IPS-11a (cell line): ENCODE measurements around the gene PAN3.

Experiments
- H3K4me3 ChIP-seq: one replicate; pipeline ENCODE4 v1.5.1; 2013; ENCODE audit warnings: low read depth, low read length, control low read depth

PAN3 gene

DNA sequence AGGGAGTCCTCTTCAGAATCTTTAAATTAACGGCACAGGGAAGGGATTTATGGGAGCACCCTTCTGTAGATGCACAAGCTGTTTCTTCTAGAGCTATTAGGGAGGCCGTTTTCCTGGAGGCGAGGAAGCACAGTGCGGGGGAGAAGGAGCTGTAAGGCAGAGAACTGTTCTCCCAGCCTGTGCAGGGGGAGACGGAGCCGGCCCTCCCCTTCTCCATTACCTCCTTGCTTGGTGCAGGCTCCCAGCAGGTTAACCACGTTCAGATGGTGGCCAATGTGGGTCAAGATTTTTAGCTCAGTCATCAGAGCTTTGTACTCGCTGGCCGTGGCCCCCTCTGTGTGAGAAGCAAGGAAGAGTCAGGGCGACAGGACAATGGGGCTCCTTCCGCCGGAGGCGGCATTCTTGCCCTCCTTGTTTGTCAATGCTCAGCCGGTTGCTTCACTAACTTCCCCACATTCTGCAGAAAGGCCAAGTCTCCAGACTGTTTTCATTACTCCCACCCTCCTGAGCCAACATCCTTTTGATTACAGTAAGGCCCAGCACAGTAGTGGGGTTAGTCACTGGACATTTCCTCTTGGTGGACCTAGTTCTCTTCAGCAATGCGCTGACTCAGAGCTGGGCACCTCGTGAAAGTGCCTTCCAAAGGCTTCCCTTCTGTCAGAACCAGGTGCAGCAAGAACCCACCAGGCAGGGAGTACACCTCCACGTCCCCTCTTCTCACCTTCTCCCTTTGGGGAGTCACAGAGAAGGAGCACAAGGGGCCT is 191.2 kb downstream of the PAN3 start:
- H3K4me3 ChIP-seq = no peak overlapping the region

DNA sequence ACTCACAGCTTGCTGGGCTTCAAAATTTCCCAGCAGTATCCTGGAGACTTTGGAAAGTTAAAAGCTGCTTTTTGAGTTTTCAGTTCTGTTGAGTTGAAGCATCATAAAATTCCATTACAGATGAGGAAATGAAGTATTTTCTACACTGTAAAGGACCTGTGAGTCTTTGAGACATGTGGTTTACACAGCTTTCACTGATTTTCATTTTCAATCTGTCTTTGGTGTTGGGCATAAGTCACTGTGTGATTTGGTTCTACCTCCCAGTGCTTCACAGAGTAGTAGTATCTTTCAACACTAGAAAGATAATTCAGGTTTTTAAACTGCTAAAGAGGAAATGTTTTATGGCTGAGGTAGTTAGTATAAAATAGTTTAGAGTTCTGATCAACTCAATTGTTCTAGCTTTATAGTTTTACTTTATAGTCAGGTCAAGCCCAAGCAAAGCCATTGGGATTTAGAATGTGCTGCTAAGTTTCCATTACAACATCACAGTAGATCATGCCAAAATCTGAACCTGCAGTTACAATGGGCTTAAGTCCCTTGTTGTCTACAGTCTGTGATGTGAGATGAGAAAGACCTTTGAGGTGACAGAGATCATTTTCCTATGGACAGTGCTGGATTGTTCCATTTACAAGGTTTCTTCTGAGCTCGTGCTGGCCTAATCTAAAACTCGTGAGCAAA is 195.0 kb downstream of the PAN3 start:
- no peak overlapping the region for H3K4me3 ChIP-seq

DNA sequence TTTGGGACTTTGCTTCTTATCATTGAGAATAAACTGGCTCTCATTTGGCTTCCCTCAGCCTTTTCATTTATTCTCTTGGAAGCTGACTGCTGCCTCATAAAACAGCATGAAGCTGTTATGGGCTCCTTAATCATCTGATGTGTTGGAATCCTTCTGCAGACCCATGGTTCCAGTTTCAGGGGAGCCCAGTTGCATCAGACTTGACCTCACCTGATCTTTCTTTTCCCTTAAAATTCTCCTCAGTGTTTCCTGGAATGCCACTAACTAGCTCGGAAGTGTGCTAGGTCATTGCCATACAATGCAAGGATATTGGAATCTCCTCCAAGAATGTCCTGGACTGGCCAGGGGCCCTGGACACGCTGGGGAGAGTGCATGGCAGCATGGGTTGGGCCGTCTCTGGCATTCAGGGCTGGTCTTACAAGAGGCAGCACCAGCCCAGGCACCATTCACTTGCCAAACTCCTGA is 197.9 kb downstream of the PAN3 start:
- H3K4me3 ChIP-seq = no peak overlapping the region

DNA sequence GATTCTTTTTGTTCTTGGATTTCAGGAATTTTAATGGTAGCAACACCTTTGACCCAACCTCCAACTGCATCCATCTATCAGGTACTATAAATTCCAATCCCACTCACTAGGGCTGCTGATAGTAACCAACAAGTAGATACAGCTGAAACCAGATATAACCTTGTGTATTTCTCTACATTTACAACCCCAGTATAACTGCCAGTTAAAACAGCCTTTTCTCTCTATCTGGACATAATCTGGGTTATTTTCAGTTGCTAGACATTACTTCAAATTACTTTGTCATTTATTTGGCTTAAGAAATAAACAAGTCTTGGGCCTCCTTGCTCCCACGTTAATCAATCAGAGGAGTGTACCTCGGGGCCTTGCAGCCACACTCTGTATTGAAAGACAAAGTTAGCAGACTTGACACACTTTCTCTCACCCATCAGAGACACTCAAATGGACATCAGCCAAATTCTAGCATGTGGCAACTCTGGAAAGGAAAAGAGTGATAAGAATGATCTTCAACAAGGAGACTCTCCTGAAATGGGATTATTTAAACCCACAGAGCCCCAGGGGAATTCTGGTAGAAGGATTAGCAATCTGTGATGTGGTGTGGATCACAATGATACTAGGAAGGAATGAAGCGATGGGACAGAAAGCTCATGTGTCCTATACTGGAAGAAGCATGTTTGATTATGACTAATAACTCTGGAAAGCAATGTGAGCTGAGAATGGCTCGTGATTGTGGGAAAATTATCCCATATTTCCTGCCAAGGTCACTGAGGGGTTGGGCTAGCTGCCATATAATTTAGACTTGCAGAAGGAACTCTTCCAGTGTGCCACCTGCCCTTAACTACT is 199.0 kb downstream of the PAN3 start:
- H3K4me3 ChIP-seq = no peak overlapping the region

DNA sequence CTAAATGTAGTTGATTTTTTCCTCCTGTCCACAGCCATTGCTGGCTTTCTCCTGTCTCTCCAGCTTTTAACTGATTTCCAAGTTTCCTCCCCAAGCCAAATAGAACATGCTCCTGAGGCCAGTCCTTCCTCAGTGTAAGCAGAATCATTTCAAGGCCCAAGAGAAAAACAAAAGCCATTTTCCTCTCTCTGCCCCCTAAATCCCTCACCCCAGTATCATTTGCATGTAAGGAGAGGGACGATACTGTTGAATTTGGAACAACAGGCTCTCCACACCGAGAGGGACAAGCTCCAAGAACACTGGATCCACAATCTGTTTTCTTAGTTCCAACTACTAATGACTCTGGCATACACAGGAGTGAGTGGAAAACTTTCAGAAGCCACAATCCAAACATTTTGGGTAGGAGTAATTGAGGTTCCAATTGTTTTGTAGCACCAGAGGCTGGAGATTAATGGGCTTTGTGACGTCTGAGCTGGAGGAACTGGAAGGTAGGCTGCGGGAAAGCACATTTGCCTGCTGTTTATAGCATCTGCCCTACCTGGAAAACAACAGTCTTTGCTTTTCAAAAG is 199.7 kb downstream of the PAN3 start:
- H3K4me3 ChIP-seq = no peak overlapping the region

DNA sequence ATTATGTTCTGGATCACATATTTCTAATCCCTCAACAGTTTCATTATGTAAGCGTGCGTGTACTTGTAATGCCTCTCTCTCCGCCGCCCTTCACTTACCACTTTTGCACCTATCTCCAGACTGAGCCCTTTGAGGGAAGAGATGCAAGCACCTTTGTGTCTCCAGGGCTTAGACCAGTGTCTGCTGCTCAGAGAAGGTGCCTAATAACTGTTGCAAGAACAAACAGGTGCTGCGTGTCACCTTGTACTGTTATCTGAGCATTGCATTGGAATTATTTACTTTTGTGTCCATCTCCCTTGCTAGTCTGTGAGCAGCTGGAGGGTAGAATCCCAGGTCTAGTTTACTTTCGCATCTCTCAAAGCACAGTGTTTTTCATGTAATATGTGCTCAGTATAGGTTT is 200.4 kb downstream of the PAN3 start:
- H3K4me3 ChIP-seq = no peak overlapping the region

DNA sequence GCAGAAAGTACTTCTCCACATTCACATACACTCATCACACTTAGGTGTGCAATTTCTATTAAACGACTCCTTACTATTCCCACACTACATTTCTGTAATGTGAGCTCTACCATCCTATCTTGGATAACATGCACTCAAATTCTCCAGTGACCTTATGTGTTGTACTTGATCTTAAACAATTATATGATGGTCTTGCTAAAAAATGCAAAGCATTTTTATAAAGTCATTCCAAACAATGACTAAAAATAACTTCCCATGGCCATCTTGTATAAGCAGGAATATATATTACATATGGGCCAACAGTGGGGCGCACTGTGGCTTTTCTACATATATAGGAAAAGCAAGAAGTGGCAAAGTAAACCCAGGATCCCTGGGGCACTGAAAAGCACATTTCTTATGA is 201.1 kb downstream of the PAN3 start:
- no peak overlapping the region for H3K4me3 ChIP-seq

DNA sequence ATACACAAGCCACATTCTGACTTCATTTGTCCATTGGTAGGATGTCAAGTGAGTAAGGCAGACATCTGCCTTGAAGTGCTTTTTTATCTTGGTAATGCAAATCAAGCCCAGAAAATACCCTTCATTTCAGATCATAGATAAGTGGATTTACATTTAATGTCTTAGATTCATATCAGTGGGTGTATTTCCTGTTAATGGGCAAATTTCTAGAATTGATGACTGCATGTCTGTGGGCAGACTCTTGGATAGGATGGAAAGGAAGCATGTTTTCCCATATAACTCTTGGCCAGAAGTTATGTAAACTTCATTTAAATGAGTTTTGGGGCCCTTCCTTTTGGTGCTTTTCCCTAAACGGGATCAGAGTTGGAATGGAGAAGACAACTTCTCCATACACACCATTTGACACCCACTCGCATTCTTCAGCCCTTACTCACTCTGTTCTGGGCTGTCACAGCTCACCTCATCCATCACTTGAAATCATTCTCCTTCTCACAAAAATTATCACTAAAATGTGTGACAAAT is 202.0 kb downstream of the PAN3 start:
- no peak overlapping the region for H3K4me3 ChIP-seq

DNA sequence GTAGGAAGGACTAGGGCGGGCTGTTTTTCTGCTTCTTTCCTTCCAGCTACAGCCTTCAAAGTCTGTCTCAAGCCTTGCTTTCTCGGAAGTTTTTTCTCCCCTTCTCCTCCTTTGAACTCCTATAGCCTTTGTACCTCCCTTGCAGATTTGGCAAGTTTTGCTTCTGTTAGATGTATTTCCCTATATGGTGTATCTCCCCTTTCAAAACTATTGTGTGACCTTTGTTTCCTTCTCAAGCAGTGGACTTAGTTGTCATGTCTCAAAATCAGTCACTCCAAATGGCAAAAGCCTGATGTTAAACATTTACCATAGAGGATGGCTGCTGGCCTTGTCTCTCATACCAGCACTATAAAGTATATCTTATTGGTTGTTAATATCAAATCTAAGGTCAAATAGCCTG is 203.9 kb downstream of the PAN3 start:
- no peak overlapping the region for H3K4me3 ChIP-seq

DNA sequence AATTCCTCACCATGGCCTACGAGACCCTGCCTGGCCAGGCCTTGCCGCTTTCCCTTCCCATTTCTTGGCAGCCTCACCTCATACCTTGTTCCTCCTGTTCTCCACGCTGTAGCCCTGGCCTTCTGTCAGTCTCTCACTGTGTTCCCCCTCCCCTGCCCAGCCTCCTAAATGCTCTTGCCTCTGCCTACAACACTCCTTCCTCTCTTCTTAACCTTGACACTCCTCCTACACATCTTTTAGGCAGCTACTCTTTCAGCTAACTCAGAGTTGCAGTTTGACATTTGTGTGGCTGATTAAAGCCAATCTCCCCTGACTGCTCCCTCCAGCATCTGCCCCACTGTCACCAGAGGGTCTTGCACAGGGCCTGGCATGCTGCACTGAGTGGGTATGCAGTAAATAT is 205.8 kb downstream of the PAN3 start:
- H3K4me3 ChIP-seq = no peak overlapping the region
